OCI-M1 (cell line): ENCODE measurements around the gene MRPL49.

Experiments used
- DNase-seq: peaks from one replicate; lab custom pipeline; 2025; lab: John Stamatoyannopoulos, UW

The MRPL49 gene

GRCh38 chr11:65102142-65103095 lies 19.7 kb upstream of the MRPL49 start:
- DNase-seq, result no peak

- DNase-seq, result no peak
Observed at GRCh38 chr11:65103476-65103875, 18.6 kb upstream of the MRPL49 start.

- DNase-seq, result no peak
Observed at GRCh38 chr11:65104628-65105027, 17.5 kb upstream of the MRPL49 start.

- DNase-seq, result no peak
Observed at GRCh38 chr11:65107078-65107477, 15.0 kb upstream of the MRPL49 start.

- no peak for DNase-seq
Observed at GRCh38 chr11:65107751-65108468, 14.2 kb upstream of the MRPL49 start.

- DNase-seq, result no peak
Observed at GRCh38 chr11:65108469-65109123, 13.5 kb upstream of the MRPL49 start.

GRCh38 chr11:65109231-65110198 lies 12.6 kb upstream of the MRPL49 start:
- DNase-seq, result no peak

GRCh38 chr11:65110354-65110861 lies 11.7 kb upstream of the MRPL49 start:
- peak; percentile 93 for DNase-seq

- DNase-seq, result no peak
Observed at GRCh38 chr11:65111159-65111743, 10.9 kb upstream of the MRPL49 start.

- peak; percentile 98 for DNase-seq
Observed at GRCh38 chr11:65111744-65112545, 10.2 kb upstream of the MRPL49 start, which contains the start of gene TM7SF2. Gene TM7SF2, plus strand, starts transcription at chr11:65111872. Its CDS starts 144 bp downstream, at chr11:65112016.

GRCh38 chr11:65112546-65113360 lies 9.4 kb upstream of the MRPL49 start:
- DNase-seq, result peak; percentile 84

GRCh38 chr11:65113361-65113756 lies 8.8 kb upstream of the MRPL49 start:
- DNase-seq, result no peak

GRCh38 chr11:65113839-65114238 lies 8.3 kb upstream of the MRPL49 start:
- DNase-seq, result no peak

GRCh38 chr11:65114538-65115171 lies 7.5 kb upstream of the MRPL49 start:
- DNase-seq, result no peak

GRCh38 chr11:65115361-65116082 lies 6.6 kb upstream of the MRPL49 start:
- DNase-seq, result no peak

- no peak for DNase-seq
Observed at GRCh38 chr11:65116370-65117205, 5.5 kb upstream of the MRPL49 start.
